K562 (cell line): ENCODE results near the gene SCFD2. TPM values are rescaled to one million over a fixed set of nuclear protein-coding genes. Genes with fewer than 3 reads are reported as not detected.

Source experiments
- ATAC-seq: fragments of 200-7000 bp; cut with Tn5 transposase; 3 replicates; pipeline ENCODE4 v1.9.1; 2020; ENCODE audit warnings: moderate library complexity
- BruUV-seq: library from RNA; stranded (reverse); fragments of 400-500 nt; replicated peaks from 2 replicates; lab custom pipeline; 2021; lab: Mats Ljungman, UMichigan
- CTCF ChIA-PET: fragments of 300-600 bp; formaldehyde crosslinking; extraction: SDS; loops from one replicate; lab custom pipeline; 2021; ENCODE audit warnings: low intra/inter-chr PET ratio; lab: Yijun Ruan, JAX
- POLR2A ChIA-PET: fragments of 300-600, 350-650 bp; sonication (Branson Sonifier 250); formaldehyde crosslinking; extraction: SDS; loops from one replicate; lab custom pipeline; 2021; ENCODE audit warnings: antibody characterized with exemption, inconsistent platforms; lab: Yijun Ruan, JAX
- DNase-seq, 4 experiments: peaks; one replicate each; pipeline versions ENCODE4 v3.0.0 to v3.0.0-alpha.2; 2011 to 2018; ENCODE audit warnings: low spot score in 3 of 4, mixed read lengths in 3 of 4; ENCODE audit errors: extremely low read depth in 1 of 4
- FAIRE-seq: peaks from 2 replicates; lab custom pipeline; 2011; peaks lifted over from hg19 to GRCh38; lab: Jason Lieb, UNC
- H2AFZ ChIP-seq: 2 replicates; pipeline ENCODE4 v1.6.0; 2011; ENCODE audit warnings: low read depth, low read length, control low read depth, inconsistent platforms
- H3K27ac ChIP-seq: fragments of 200-600 bp; 3 replicates; pipeline ENCODE4 v1.8.0; 2011; ENCODE audit warnings: low read depth, mild to moderate bottlenecking, control low read depth, inconsistent platforms, low read length, moderate library complexity, mixed read lengths; ENCODE audit errors: extremely low read depth
- H3K27me3 ChIP-seq, 2 experiments: fragments of 300-600 bp in 1 of 2; 2 replicates in 1 of 2; 3 replicates in 1 of 2; pipeline versions ENCODE4 v1.6.0 to v1.8.0; 2011; ENCODE audit warnings: inconsistent platforms in 2 of 2, low read length in 2 of 2, mild to moderate bottlenecking in 1 of 2, mixed read lengths in 1 of 2, moderate library complexity in 1 of 2; ENCODE audit not compliant: control insufficient read depth in 2 of 2, insufficient read depth in 2 of 2
- H3K36me3 ChIP-seq: fragments of 300-600 bp; 3 replicates; pipeline ENCODE4 v1.8.0; 2011; ENCODE audit warnings: mild to moderate bottlenecking, low read length, inconsistent platforms; ENCODE audit not compliant: control insufficient read depth, insufficient read depth
- H3K4me1 ChIP-seq, 2 experiments: fragments of 200-600 bp in 1 of 2; replicated peaks in 1 of 2; 2 replicates in 1 of 2; 3 replicates in 1 of 2; pipeline versions ENCODE4 v1.5.1 to v1.8.0; 2011; ENCODE audit warnings: inconsistent platforms in 2 of 2, low read length in 2 of 2, mild to moderate bottlenecking in 1 of 2, mixed read lengths in 1 of 2, moderate library complexity in 1 of 2; ENCODE audit not compliant: control insufficient read depth in 2 of 2, insufficient read depth in 2 of 2
- H3K4me2 ChIP-seq: 2 replicates; pipeline ENCODE4 v1.6.1; 2011; ENCODE audit warnings: low read length, control low read depth, inconsistent platforms, mixed read lengths; ENCODE audit not compliant: insufficient read depth
- H3K4me3 ChIP-seq: fragments of 200-600 bp; sonication (generic), shearing (Covaris generic); 2 replicates; pipeline ENCODE4 v1.5.1; 2016; ENCODE audit warnings: control low read depth, inconsistent platforms
- H3K79me2 ChIP-seq: fragments of 200-600 bp; 3 replicates; pipeline ENCODE4 v1.8.0; 2011; ENCODE audit warnings: low read length, inconsistent platforms; ENCODE audit not compliant: control insufficient read depth, insufficient read depth
- H3K9ac ChIP-seq, 2 experiments: 2 replicates each; pipeline versions ENCODE4 v1.6.0 to v1.6.1; 2011; ENCODE audit warnings: low read depth in 2 of 2, low read length in 2 of 2, control low read depth in 1 of 2, inconsistent platforms in 1 of 2, mild to moderate bottlenecking in 1 of 2, mixed read lengths in 1 of 2; ENCODE audit not compliant: insufficient read depth in 1 of 2
- H3K9me1 ChIP-seq: one replicate; pipeline ENCODE4 v1.6.0; 2011; ENCODE audit warnings: inconsistent platforms, mild to moderate bottlenecking, low read length, moderate library complexity; ENCODE audit not compliant: control insufficient read depth, insufficient read depth
- H3K9me3 ChIP-seq: replicated peaks from 2 replicates; pipeline ENCODE4 v1.5.1; 2011; ENCODE audit warnings: low read depth, low read length, inconsistent platforms; ENCODE audit not compliant: control insufficient read depth, insufficient read depth
- H4K20me1 ChIP-seq: replicated peaks from 2 replicates; pipeline ENCODE4 v1.6.1; 2011; ENCODE audit warnings: low read length, inconsistent platforms, mixed read lengths; ENCODE audit not compliant: control insufficient read depth, insufficient read depth
- HLTF ChIP-seq: fragments of 450-650 bp; IDR thresholded peaks from 2 replicates; pipeline ENCODE4 v1.6.1; 2016
- HNRNPH1 ChIP-seq: fragments of 200-400 bp; formaldehyde crosslinking; optimal IDR thresholded peaks from 2 replicates; pipeline ENCODE3; 2017; ENCODE audit warnings: low read depth, mild to moderate bottlenecking, low read length, moderate library complexity
- ILK ChIP-seq: fragments of 450-650 bp; IDR thresholded peaks from 2 replicates; pipeline ENCODE4 v1.6.1; 2016; ENCODE audit warnings: missing genetic modification characterization, low read depth, mild to moderate bottlenecking, missing compliant biosample characterization, moderate library complexity, borderline replicate concordance
- MEF2D ChIP-seq: conservative IDR thresholded peaks from 2 replicates; pipeline ENCODE4 v1.6.1; 2016; ENCODE audit warnings: low read depth, missing genetic modification characterization, missing compliant biosample characterization
- PBX2 ChIP-seq, 2 experiments: IDR thresholded peaks in 1 of 2; conservative IDR thresholded peaks in 1 of 2; 2 replicates each; pipeline ENCODE4 v1.6.1; 2016; ENCODE audit warnings: low read depth in 2 of 2, mild to moderate bottlenecking in 1 of 2, missing compliant biosample characterization in 1 of 2, missing genetic modification characterization in 1 of 2, moderate library complexity in 1 of 2
- UBTF ChIP-seq, 2 experiments: IDR thresholded peaks; 2 replicates each; pipeline ENCODE4 v1.6.1; 2012; ENCODE audit warnings: improper control_type of control experiment in 2 of 2, low read depth in 2 of 2, low read length in 2 of 2, borderline replicate concordance in 1 of 2
- WGBS: fragments of 100-300 bp; shearing (Covaris generic); methylation state at CpG from one replicate; pipeline ENCODE4 v1.1.6; 2016; ENCODE audit warnings: low coverage, mixed read lengths; ENCODE audit not compliant: insufficient coverage; ENCODE audit errors: missing lambda C conversion rate; 5-methylcytosine and 5-hydroxymethylcytosine counted together
- in situ Hi-C: fragments of 300-500 bp; cut with MboI; formaldehyde crosslinking; loops from 4 replicates; pipeline ENCODE4 v1.15.0; 2018; ENCODE audit warnings: inconsistent platforms, mixed read lengths
- intact Hi-C: fragments of 100-400 bp; cut with micrococcal nuclease; formaldehyde crosslinking; loops from 2 replicates; pipeline ENCODE4 v1.14.2; 2022
- polyA plus RNA-seq, 8 experiments: library from polyadenylated mRNA; depleted of rRNA in 4 of 8; stranded (reverse) in 5 of 8; unstranded in 3 of 8; fragments of >200 nt; fragmentation: Nextera tagmentation in 2 of 8; fragmentation: Illumina TruSeq in 1 of 8; extraction: Ambion mirVana in 2 of 8; extraction: Trizol in 1 of 8; gene quantifications; 2 replicates each; pipeline versions ENCODE4 v1.2.1 to v1.2.3, GENCODE V29; 2011 to 2014; ENCODE audit warnings: inconsistent platforms in 1 of 8, missing spikeins in 1 of 8
- total RNA-seq, 7 experiments: library from RNA; depleted of rRNA in 6 of 7; stranded (reverse); fragments of >200 nt in 6 of 7; fragmentation: Illumina TruSeq in 2 of 7; extraction: Trizol in 2 of 7; gene quantifications; 2 replicates each; pipeline versions ENCODE4 v1.2.1 to v1.2.3, GENCODE V29; 2011 to 2021; ENCODE audit warnings: low replicate concordance in 1 of 7

The SCFD2 gene
- total and polyA plus RNA-seq, 9 of the 15 experiments (the other 6 are each of a cell fraction or from before 2014, with no cell fraction given) = 5.7 to 30.3 (median 22.8) TPM

- TF ChIP-seq PBX2 (CRISPR knock-in tag; IDR thresholded peaks at IDR 0.05; ENCODE audit: low read depth) = no peak
- TF ChIP-seq PBX2 (tag; conservative IDR thresholded peaks at IDR 0.05; ENCODE audit: low read depth) = no peak
- TF ChIP-seq ILK = no peak
Observed at GRCh38 chr4:52946855-52947254, 419.0 kb downstream of the SCFD2 start (continued).

GRCh38 chr4:52945982-52946381 lies 419.9 kb downstream of the SCFD2 start:
- ChIA-PET POLR2A (no interaction called here), CTCF (no interaction called here)
- TF ChIP-seq HNRNPH1 (no peak), MEF2D (tag) (no peak), UBTF (IDR thresholded peaks at IDR 0.05; ENCODE audit: borderline replicate concordance in 1 of 2, low read depth in 2 of 2, low read length in 2 of 2) (no peak), HLTF (no peak)
- no peak overlapping the region for H3K4me3 ChIP-seq
- H3K27ac ChIP-seq = no peak overlapping the region
- no peak overlapping the region for H2AFZ ChIP-seq
- no peak overlapping the region for H3K4me2 ChIP-seq
- no peaks in the 10 kb centered on the region for H3K79me2 ChIP-seq
- 38% methylated on average over 2 of the region's 2 CpGs for WGBS
- H4K20me1 ChIP-seq = no peaks in the 10 kb centered on the region
- FAIRE-seq (peak; percentile 19), DNase-seq (no peak), ATAC-seq (no peak)
- no peaks in the 10 kb centered on the region for H3K9me1 ChIP-seq
- intact Hi-C loops (no loop called here), in situ Hi-C loops (no loop called here)
- no peaks in the 10 kb centered on the region for H3K27me3 ChIP-seq
- no peaks in the 10 kb centered on the region for H3K4me1 ChIP-seq
- H3K36me3 ChIP-seq = no peaks in the 10 kb centered on the region
- no peaks in the 10 kb centered on the region for H3K9me3 ChIP-seq
- no TSS peak for BruUV-seq
- no peak overlapping the region for H3K9ac ChIP-seq
